ENCODE measurements around the gene PPP4C.

The PPP4C gene

GRCh38 chr16:30092373-30093010, 16.7 kb downstream of the PPP4C start:
- peaks cover 2% of the 10 kb centered on the region; the same call in 1 of the 2 replicates for H3K36me3 ChIP-seq (ENCODE audit: low read length)
- H3F3A ChIP-seq (ENCODE audit: insufficient read depth) = peaks cover 24% of the 10 kb centered on the region
- TF ChIP-seq EZH2phosphoT487 (conservative IDR thresholded peaks at IDR 0.05; ENCODE audit: low read length) (no peak), CTCF (IDR thresholded peaks at IDR 0.05; ENCODE audit: insufficient read depth, low read length, poor library complexity, severe bottlenecking) (peak; percentile 93)
- peak overlapping the region; percentile 96 for H3K4me2 ChIP-seq (ENCODE audit: low read depth, low read length, poor library complexity, severe bottlenecking)
- H3K27ac ChIP-seq (ENCODE audit: low read depth, low read length) = peak overlapping the region; percentile 87
- no peaks in the 10 kb centered on the region for H3K27me3 ChIP-seq (ENCODE audit: low read length)
- peak overlapping the region; percentile 80 for H2AFZ ChIP-seq (ENCODE audit: low read depth, low read length, severe bottlenecking)
- no peaks in the 10 kb centered on the region for H3K79me2 ChIP-seq (ENCODE audit: insufficient read depth, low read length)
- peak overlapping the region; percentile 78 for H3K4me3 ChIP-seq (ENCODE audit: insufficient read depth, low read length, poor library complexity, severe bottlenecking)
- H3K9me2 ChIP-seq (replicated peaks; ENCODE audit: insufficient read depth, low read length) = no peaks in the 10 kb centered on the region
- H3K9me3 ChIP-seq (ENCODE audit: insufficient read depth, low read length) = peaks cover 12% of the 10 kb centered on the region
- H3K9ac ChIP-seq (ENCODE audit: low read length) = peak overlapping the region; percentile 85
- H4K20me1 ChIP-seq (ENCODE audit: low read depth, low read length) = no peaks in the 10 kb centered on the region

GRCh38 chr16:30094541-30095165, 18.9 kb downstream of the PPP4C start:
- Histone ChIP-seq H3K4me2 (ENCODE audit: low read depth, low read length, poor library complexity, severe bottlenecking) (peak overlapping the region; percentile 58), H3F3A (ENCODE audit: insufficient read depth) (peaks cover 24% of the 10 kb centered on the region), H3K9me3 (ENCODE audit: insufficient read depth, low read length) (peaks cover 23% of the 10 kb centered on the region), H3K9me2 (replicated peaks; ENCODE audit: insufficient read depth, low read length) (no peaks in the 10 kb centered on the region), H2AFZ (ENCODE audit: low read depth, low read length, severe bottlenecking) (no peak overlapping the region), H3K27me3 (ENCODE audit: low read length) (no peaks in the 10 kb centered on the region), H3K36me3 (ENCODE audit: low read length) (peaks cover 3% of the 10 kb centered on the region; the same call in 1 of the 2 replicates), H3K4me3 (ENCODE audit: insufficient read depth, low read length, poor library complexity, severe bottlenecking) (no peak overlapping the region), H3K79me2 (ENCODE audit: insufficient read depth, low read length) (no peaks in the 10 kb centered on the region), H3K27ac (ENCODE audit: low read depth, low read length) (no peak overlapping the region), H4K20me1 (ENCODE audit: low read depth, low read length) (no peaks in the 10 kb centered on the region), H3K9ac (ENCODE audit: low read length) (peak overlapping the region; percentile 41; the same call in 1 of the 2 replicates)
- no peak for TF ChIP-seq CTCF (IDR thresholded peaks at IDR 0.05; ENCODE audit: insufficient read depth, low read length, poor library complexity, severe bottlenecking)
- TF ChIP-seq EZH2phosphoT487 (conservative IDR thresholded peaks at IDR 0.05; ENCODE audit: low read length) = no peak

- peaks cover 3% of the 10 kb centered on the region; the same call in 1 of the 2 replicates for H3K36me3 ChIP-seq (ENCODE audit: low read length)
- no peaks in the 10 kb centered on the region for H3K9me2 ChIP-seq (replicated peaks; ENCODE audit: insufficient read depth, low read length)
- H3K4me3 ChIP-seq (ENCODE audit: insufficient read depth, low read length, poor library complexity, severe bottlenecking) = no peak overlapping the region
- H3K9ac ChIP-seq (ENCODE audit: low read length) = peak overlapping the region; percentile 41
- no peaks in the 10 kb centered on the region for H3K27me3 ChIP-seq (ENCODE audit: low read length)
- H3K79me2 ChIP-seq (ENCODE audit: insufficient read depth, low read length) = no peaks in the 10 kb centered on the region
- H3K9me3 ChIP-seq (ENCODE audit: insufficient read depth, low read length) = peaks cover 23% of the 10 kb centered on the region
- peaks cover 18% of the 10 kb centered on the region for H3F3A ChIP-seq (ENCODE audit: insufficient read depth)
- H3K27ac ChIP-seq (ENCODE audit: low read depth, low read length) = peak overlapping the region; percentile 3; the same call in 1 of the 2 replicates
- peak overlapping the region; percentile 58 for H3K4me2 ChIP-seq (ENCODE audit: low read depth, low read length, poor library complexity, severe bottlenecking)
- no peak for TF ChIP-seq CTCF (IDR thresholded peaks at IDR 0.05; ENCODE audit: insufficient read depth, low read length, poor library complexity, severe bottlenecking)
- TF ChIP-seq EZH2phosphoT487 (conservative IDR thresholded peaks at IDR 0.05; ENCODE audit: low read length) = no peak
- H4K20me1 ChIP-seq (ENCODE audit: low read depth, low read length) = no peaks in the 10 kb centered on the region
- no peak overlapping the region for H2AFZ ChIP-seq (ENCODE audit: low read depth, low read length, severe bottlenecking)
Observed at GRCh38 chr16:30095166-30096078, 19.6 kb downstream of the PPP4C start.

Data from SU-DHL-6 (cell line).